Measurements from ENCODE around the gene OPA1. TPM values are rescaled to one million over a fixed set of nuclear protein-coding genes. Genes with fewer than 3 reads are reported as not detected.

The OPA1 gene
- total and polyA plus RNA-seq, 2 of the 8 experiments (the other 6 are each of a cell fraction or from before 2014, with no cell fraction given) = 20.3 to 109 TPM

- no peak overlapping the region for H3K4me3 ChIP-seq (ENCODE audit: extremely low read depth in 1 of 4, insufficient read depth in 2 of 4, low read depth in 3 of 4, low read length in 4 of 4)
- H3K14ac ChIP-seq (ENCODE audit: insufficient read length) = no peak overlapping the region
- H3K4me2 ChIP-seq (ENCODE audit: insufficient read depth in 1 of 2, low read depth in 2 of 2, low read length in 2 of 2) = no peak overlapping the region
- H3K9me3 ChIP-seq (ENCODE audit: insufficient read depth in 2 of 2, low read depth in 1 of 2, low read length in 1 of 2) = no peaks in the 10 kb centered on the region
- H3K9ac ChIP-seq (replicated peaks in 1 of 4; ENCODE audit: extremely low read depth in 1 of 4, low read depth in 3 of 4, low read length in 3 of 4) = no peak overlapping the region
- H3K56ac ChIP-seq (replicated peaks; ENCODE audit: insufficient read length, low read depth, low read length) = no peak overlapping the region
- POLR2A ChIA-PET (ENCODE audit: partially characterized antibody) = no interaction called here
- no peak overlapping the region for H2BK15ac ChIP-seq (ENCODE audit: low read length)
- 93% methylated on average over 1 of the region's 1 CpG; no CpG with 5 or more reads in 1 of the 2 experiments for WGBS, 2 experiments (ENCODE audit: extremely low coverage in 1 of 2, insufficient coverage in 1 of 2, insufficient read length in 1 of 2, insufficient replicate concordance in 2 of 2, low coverage in 1 of 2, low lambda C conversion rate in 2 of 2, missing lambda C conversion rate in 1 of 2)
- CTCF ChIA-PET (ENCODE audit: partially characterized antibody) = no interaction called here
- no peaks in the 10 kb centered on the region; the same call in 1 of the 2 replicates for H3K79me1 ChIP-seq (ENCODE audit: low read depth, low read length)
- H2BK5ac ChIP-seq (ENCODE audit: low read depth, low read length) = no peak overlapping the region
- H3K4me1 ChIP-seq (replicated peaks in 1 of 4; ENCODE audit: control insufficient read depth in 3 of 4, insufficient read depth in 4 of 4, low read length in 3 of 4) = no peaks in the 10 kb centered on the region
- no peak overlapping the region for H2BK20ac ChIP-seq (ENCODE audit: low read length)
- H3K18ac ChIP-seq (ENCODE audit: extremely low read depth, low read length) = no peak overlapping the region
- H3K23me2 ChIP-seq (ENCODE audit: low read depth, low read length) = no peaks in the 10 kb centered on the region
- H2BK120ac ChIP-seq (replicated peaks; ENCODE audit: low read depth, low read length) = no peak overlapping the region
- no peak overlapping the region for H2AK5ac ChIP-seq (ENCODE audit: low read depth, low read length)
- H4K5ac ChIP-seq (ENCODE audit: insufficient read length, low read depth, low read length) = no peak overlapping the region
- DNase-seq (ENCODE audit: low read depth in 1 of 2, low spot score in 2 of 2) (no peak), FAIRE-seq (no peak)
- peaks cover 0 to 5% of the 10 kb centered on the region in 2 experiments; a peak in 1 of 4 replicates for H3K79me2 ChIP-seq (ENCODE audit: control insufficient read depth in 1 of 2, insufficient read depth in 2 of 2, low read length in 2 of 2)
- H3K23ac ChIP-seq (ENCODE audit: insufficient read length) = no peak overlapping the region
- no peaks in the 10 kb centered on the region for H3K27me3 ChIP-seq (replicated peaks in 1 of 4; ENCODE audit: control insufficient read depth in 3 of 4, extremely low read depth in 1 of 4, insufficient read depth in 3 of 4, low read length in 3 of 4)
- no peak overlapping the region for H4K8ac ChIP-seq (ENCODE audit: extremely low read depth, insufficient read depth, low read length)
- peaks cover 0 to 59% (median 14%) of the 10 kb centered on the region in 4 experiments; a peak in 6 of 8 replicates for H3K36me3 ChIP-seq (ENCODE audit: control insufficient read depth in 2 of 4, insufficient read depth in 4 of 4, low read length in 3 of 4)
- H4K91ac ChIP-seq (replicated peaks; ENCODE audit: insufficient read length, low read length) = no peak overlapping the region
- H2AFZ ChIP-seq (ENCODE audit: low read length) = no peak overlapping the region
- H3K4ac ChIP-seq (replicated peaks; ENCODE audit: insufficient read length, low read depth, low read length) = no peak overlapping the region
- H4K20me1 ChIP-seq (replicated peaks in 1 of 2; ENCODE audit: control insufficient read depth in 1 of 2, insufficient read depth in 2 of 2, low read length in 2 of 2) = peaks cover 0 to 1% of the 10 kb centered on the region in 2 experiments
- no peak overlapping the region for H3K27ac ChIP-seq (ENCODE audit: low read depth, low read length)
- H2BK12ac ChIP-seq (ENCODE audit: low read depth, low read length) = no peak overlapping the region
- TF ChIP-seq KDM4A (IDR thresholded peaks at IDR 0.05; ENCODE audit: low read depth, low read length, severe bottlenecking) = no peak
- TF ChIP-seq YY1 (IDR thresholded peaks at IDR 0.05; ENCODE audit: low read depth, low read length) = no peak
- no peak for TF ChIP-seq CEBPB (IDR thresholded peaks at IDR 0.05; ENCODE audit: low read depth, low read length)
- no peak for TF ChIP-seq CTBP2 (IDR thresholded peaks at IDR 0.05; ENCODE audit: borderline replicate concordance, insufficient read depth, insufficient read length, low read length)
- TF ChIP-seq HDAC6 (IDR thresholded peaks at IDR 0.05; ENCODE audit: low read depth, low read length) = no peak
- no peak for TF ChIP-seq GTF2F1 (IDR thresholded peaks at IDR 0.05; ENCODE audit: borderline replicate concordance, low read depth, low read length)
- TF ChIP-seq SAP30 (IDR thresholded peaks at IDR 0.05; ENCODE audit: insufficient read depth, insufficient replicate concordance, low read length) = no peak
- no peak for TF ChIP-seq E2F6 (IDR thresholded peaks at IDR 0.05)
- no peak for TF ChIP-seq KDM5A (IDR thresholded peaks at IDR 0.05; ENCODE audit: low read length)
- TF ChIP-seq ZNF274 (IDR thresholded peaks at IDR 0.05; ENCODE audit: borderline replicate concordance, extremely low read depth, low read length) = no peak
- TF ChIP-seq RNF2 (IDR thresholded peaks at IDR 0.05; ENCODE audit: borderline replicate concordance, low read depth, low read length, missing control alignments, poor library complexity, severe bottlenecking) = no peak
- TF ChIP-seq TCF12 (IDR thresholded peaks at IDR 0.05; ENCODE audit: low read depth, low read length) = no peak
- no peak for TF ChIP-seq CHD1 (IDR thresholded peaks at IDR 0.05; ENCODE audit: low read depth, low read length)
- no peak for TF ChIP-seq POLR2AphosphoS5 (IDR thresholded peaks at IDR 0.05; ENCODE audit: low read depth, low read length)
These were observed 27.0 kb downstream of the OPA1 start for GRCh38 chr3:193620057-193620456.

Data from H1 (cell line).